GM04503 (cell line): Measurements from ENCODE around the gene COG2.
"Not testable (repeated sequence)": the region's sequence is repeated elsewhere in the genome, so short reads cannot be mapped to it uniquely, and the experiment has no call there.

ENCODE experiments used
- DNase-seq: peaks from one replicate; pipeline ENCODE4 v3.0.0-alpha.2; 2012; ENCODE audit warnings: low read depth

The COG2 gene

DNA sequence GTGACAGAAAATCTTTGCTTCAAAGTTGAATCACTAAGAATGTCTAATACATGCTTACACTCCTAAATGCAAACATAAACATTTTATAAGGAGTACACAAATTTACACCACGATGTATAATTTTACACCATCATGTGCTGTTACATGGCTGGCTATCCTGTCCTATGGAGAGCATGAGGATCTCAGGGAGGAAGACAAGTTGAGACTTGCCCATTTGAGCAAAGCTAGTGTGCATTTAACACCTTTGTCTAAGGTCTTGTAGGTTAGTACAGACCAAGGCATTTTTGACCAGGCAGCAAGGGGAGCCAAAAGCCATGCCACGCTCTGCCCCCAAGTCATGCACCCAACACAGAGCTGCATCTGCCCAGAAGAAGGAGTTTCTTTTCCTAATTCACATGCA is 14.5 kb upstream of the COG2 start:
- no peak for DNase-seq

DNA sequence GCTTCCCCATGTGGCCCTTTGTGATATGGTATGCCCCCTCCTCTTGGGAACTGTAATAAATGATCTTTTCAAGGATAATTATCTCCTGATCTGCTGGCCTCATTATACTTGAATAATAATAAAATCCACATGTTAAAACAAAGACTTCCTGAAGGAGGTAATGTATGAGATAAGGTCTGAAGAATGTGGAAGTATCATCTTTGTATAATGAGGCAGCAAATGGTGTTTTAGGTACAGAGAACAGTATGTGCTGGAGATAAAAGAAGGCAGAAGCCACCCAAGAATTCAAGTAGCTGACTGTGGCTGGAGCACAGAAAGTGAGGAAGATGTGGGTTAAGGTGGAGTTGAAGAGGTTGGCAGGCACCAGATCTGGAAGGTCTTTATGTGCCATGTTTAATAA is 12.8 kb upstream of the COG2 start:
- DNase-seq = no peak

DNA sequence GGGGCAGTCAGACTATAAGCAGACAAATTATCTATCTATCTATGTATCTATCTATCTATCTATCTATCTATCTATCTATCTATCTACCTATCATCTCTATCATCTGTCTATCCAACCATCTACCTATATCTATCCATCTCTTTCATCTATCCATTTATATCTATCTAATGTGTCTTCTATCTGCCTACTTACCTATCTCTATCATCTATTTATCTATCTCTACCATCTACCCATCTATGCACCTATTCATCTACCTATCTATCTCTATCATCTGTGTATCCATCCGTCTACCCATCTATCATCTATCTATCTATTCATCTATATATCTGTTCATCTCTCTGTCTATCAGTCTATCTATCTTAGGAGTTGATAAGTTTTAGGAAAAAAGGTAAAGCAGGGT is 10.8 kb upstream of the COG2 start:
- DNase-seq = no peak

DNA sequence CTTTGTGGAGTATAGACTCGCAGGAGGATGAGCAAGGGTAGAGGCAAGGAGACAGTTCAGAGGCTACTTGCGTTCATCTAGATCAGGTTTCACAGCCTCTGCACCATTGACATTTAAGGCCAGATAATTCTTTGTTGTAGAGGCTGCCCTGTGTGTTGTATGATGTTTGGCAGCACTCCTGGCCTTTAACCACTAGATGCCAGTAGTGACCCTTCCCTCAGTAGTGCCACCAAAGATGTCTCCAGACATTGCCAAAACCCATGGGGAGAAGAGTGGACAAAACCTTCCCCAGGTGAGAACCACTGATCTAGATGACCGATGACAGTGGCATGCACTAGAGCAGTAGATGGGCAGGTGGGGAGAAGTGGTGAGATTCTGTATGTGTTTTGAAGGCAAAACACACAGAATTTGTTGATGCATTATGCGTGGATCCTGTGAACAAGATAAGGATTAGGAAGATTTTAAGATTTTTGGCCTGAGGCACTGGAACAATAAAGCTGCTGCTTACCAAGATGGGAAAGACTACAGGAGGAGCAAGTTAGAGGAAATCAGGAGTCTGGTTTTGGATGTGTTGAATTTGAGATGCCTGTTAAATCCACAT is 9.9 kb upstream of the COG2 start:
- DNase-seq = no peak

DNA sequence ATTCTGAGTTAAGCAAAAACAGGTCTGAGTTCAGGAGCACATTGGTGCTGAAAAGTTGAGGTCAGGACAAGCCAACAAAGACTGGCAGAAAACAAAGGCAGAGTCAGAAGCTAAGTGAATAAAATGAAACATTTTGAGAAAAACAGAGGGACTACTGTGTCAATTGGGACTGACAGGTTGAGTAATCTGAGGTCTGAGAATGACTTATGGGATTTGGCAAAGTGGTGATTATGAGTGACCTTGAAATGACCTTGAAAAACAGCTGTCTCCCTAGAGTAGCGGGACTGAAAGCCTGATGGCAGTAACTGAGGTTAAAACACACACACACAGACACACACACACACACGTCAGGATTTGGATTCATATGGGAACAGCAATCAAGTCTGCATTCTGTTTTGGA is 8.8 kb upstream of the COG2 start:
- no peak for DNase-seq

DNA sequence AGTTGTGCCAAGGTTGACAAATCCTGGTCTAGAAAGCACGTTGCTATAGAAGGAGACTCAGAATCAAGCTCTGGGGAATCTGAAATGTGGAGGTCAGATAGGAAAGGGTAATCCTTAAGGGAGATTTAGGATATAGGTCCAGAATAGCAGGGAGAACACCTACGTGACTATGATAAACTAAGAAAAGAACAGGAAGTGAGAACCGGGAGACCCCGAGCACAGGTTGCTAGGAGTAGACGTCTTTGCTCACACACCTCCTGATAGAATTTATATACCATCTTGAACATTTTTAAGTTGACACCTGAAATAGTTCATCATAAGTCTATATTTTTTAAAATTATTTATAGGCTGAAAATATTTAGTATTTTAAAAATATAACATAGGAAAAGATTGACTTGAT is 7.9 kb upstream of the COG2 start:
- no peak for DNase-seq

DNA sequence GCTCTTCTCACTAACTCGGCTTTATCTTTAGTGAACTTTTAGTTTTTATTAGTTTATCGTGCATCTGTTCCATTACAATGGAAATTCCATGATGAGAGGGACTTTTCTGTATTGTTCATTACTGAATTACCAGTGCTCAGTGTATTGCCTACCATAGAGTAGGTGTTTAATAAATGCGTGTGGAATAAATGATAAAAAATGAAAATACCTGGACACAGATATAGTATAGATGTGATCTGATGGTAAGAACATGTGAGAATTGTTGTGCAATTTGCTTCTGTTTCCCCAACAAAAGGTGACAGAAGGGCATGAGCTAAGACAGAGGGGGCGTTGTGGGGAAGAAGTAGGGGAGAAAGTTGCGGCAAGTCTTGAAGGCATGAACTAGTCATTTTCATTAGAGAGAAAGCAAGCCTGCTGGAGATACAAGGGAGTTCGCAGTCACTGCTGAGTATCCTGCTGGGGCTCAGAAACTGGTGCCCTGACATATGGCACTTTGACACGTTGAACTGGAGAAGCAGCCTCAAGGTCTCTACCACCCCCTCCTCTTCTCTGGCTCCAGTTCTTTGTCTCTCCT is 5.6 kb upstream of the COG2 start:
- DNase-seq = no peak

DNA sequence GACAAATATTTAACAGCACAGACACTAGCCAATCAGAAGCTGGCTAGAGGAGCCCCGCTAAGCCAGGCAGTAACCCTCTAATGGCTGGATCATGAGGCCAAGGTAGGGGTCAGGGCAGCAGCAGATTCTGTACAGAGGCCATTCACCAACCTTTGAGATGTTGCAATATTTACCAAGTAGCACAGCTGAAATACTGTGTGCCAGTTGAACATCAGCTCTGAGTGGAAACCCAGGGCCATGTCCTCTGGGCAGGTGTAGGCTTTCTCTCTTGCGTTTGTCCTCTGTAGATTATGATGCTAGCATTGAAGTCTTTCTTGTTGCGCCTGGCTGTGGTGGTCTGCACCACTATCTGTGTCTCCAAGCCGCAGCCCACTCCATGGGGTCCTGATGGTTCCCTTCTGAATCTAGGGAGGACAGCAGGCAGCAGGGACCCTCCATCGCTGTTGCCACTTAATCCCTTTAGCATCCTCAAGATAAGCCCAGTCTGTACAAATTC is 2.5 kb upstream of the COG2 start:
- DNase-seq = no peak

DNA sequence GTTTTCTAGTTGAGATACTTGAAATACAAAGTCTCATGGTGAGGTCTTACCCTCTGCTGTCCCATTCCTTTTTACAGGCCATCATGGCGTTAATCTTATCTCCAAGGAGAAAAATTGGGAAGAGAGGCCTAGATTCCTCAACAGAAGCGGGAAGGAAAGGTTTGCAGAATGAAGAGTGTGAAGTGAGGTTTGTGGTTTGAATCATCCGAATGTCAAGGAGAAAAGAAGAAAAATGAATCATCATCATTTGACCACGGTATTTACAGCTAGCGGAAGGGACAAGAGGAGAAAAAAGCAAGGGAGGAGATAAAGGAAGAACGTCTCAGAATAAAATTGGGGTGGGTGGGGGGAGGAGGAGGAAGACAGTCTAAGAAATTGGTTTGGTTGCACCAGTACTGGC is 935 bp upstream of the COG2 start:
- DNase-seq = no peak

DNA sequence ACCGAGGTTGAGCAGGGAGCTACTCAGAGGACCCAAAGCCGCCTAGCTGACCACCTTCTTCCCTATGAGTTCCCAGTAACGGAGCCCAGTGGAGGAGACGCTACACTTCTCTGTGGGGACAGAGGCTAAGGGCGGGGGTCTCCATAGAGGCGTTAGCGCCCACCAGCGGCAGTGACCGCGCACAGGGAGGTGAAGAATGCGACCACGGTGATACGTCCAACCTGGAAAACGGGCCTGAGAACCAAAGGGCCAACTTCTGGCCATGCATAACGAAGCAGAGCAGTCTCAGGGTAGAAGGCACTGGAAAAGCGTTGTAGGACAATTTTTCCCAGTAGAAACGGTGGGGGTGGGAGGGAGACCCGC is 400 bp upstream of the COG2 start:
- no peak for DNase-seq

DNA sequence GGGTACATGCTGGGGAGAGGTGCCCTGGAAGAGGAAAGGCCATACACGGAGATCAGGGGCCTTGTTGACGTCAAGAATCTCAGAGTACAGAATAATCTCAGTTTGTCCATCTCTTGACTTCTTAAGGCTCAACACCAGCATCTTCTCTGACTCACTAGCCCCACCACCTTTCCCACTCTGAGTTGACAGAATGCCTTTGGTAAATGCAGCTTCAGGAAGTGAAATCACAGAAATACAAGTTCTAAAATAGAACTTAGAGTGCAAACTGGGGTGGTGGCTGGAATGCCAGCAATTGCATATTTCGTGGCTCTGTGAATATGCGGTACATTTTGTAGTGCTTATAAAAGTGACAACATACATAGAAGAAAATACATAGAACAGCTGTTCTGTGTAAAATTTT is 1.6 kb downstream of the COG2 start:
- no peak for DNase-seq

DNA sequence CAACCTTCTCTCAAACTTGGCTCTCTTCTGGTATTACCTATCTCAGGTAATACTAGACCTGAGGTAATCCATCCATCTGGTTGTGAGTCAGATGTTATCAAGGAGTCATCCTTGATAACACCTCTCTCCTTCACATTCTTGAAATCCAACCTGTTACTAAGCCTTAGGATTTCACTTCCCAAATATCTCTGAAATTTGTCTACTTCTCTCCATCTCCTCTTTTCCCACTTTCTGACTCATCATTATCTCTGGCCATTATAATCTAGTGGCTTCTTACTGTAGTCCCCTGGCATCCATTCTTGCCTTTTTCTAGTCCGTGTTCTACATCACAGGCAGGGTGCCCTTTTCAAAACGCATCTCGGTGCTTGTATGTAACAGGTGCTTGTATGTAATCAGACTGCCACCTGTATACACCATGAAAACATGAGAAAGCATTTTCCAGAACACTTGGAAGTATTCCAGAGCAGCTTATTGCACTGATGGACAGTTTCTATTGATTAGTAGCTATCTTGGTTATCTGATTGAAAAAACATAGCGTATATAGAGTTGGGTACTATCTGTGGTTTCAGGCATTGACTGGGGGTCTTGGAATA is 4.5 kb downstream of the COG2 start:
- DNase-seq = no peak

DNA sequence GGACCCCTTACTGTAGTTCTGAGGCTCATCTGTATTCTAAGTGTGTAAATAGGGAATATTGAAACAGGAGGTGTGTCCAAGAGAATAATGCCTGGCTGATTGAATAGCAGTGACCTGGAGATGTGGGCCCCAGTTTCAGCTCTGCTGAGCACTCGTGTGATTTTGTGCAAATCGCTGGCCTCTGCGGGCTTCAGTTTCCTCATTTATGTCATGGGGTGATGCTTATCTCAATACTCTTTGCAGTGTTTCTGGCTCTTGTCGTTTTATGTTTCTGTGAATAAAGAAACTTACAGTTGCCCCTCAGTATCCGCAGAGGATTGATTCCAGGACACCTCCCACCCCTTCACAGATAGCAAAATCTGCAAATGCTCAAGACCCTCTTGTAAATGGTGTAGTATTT is 5.0 kb downstream of the COG2 start:
- DNase-seq = no peak

DNA sequence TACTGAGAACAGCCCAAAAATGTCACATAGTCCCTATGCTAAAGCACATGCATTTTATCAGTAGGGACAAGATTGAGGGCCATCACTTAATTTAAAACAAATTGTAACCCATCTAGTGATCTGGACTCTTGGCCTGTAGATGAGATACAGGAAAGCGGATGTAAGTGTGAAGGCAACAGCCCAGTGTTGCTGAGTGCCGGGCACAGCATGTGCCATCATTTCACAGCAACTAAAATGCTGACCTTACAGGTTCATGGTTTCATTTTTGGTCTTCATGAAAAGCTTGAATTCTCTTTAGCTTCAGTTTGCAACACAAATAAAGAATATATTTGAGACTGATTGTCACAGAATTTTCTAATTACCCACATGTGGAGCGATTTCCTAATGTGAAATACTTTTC is 5.8 kb downstream of the COG2 start:
- DNase-seq = no peak

DNA sequence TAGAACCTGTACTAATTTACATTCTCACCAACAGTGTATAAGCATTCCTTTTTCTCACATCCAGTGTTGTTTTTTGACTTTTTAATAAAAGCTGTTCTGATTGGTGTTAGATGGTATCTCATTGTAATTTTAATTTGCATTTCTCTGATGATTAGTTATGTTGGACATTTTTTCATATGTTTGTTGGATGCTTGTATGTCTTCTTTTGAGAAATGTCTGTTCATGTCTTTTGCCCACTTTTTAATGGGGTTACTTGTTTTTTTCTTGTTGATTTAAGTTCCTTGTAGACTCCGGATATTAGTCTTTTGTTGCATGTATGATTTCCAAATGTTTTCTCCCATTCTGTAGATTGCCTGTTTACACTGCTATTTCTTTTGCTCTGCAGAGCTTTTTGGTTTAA is 8.0 kb downstream of the COG2 start:
- no peak for DNase-seq

DNA sequence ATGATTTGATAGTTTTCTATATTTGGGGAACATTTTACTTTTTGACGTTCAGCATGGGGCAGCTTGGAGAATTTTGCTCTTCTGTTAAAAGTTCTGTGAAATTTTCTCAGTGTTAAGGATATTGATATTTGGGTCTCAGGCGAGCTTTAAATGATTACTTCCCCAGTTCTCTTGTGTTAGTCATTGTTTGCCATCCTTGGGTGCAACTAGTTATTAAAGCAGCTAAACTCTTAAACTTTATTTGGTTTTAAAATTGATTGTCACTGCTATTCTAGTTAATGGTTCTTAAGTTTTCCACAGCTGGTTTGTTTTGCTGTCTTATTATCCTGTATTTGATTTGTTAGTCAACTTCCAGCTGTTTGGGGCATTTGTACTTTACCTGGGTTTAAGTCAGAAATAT is 9.0 kb downstream of the COG2 start:
- no peak for DNase-seq

DNA sequence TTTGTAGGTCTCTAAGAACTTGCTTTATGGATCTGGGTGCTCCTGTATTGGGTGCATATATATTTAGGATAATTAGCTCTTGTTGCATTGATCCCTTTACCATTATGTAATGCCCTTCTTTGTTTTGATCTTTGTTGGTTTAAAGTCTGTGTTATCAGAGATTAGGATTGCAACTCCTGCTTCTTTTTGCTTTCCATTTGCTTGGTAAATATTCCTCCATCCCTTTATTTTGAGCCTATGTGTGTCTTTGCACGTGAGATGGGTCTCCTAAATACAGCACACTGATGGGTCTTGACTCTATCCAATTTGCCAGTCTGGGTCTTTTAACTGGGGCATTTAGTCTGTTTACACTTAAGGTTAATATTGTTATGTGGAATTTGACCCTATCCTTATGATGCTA is 14.4 kb downstream of the COG2 start:
- DNase-seq = not testable (repeated sequence)

DNA sequence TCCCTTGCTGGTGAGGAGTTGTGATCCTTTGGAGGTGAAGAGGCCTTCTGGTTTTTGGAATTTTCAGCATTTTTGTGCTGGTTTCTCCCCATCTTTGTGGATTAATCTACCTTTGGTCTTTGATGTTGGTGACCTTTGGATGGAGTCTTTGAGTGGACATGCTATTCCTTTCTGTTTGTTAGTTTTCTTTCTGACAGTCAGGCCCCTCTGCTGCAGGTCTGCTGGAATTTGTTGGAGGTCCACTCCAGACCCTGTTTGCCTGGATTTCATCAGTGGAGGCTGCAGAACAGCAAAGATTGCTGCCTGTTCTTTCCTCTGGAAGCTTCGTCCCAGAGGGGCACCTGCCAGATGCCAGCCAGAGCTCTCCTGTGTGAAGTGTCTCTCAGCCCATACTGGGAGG is 15.8 kb downstream of the COG2 start:
- DNase-seq = not testable (repeated sequence)

DNA sequence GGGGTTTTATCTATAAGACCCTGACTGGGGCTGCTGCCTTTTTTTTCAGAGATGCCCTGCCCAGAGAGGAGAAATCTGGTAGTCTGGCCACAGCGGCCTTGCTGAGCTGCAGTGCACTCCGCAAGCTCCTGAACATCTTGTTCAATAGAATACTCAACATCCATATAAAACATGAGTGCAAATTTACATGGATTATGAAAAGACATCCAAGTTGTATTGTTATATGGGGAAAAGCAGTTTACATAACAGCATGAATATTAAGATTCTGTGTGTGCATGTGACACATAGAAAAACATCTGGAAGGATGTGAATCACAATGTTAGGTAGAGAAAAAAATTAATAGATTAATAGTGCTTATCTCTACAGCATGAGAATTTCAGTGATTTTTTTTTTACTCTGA is 16.4 kb downstream of the COG2 start:
- no peak for DNase-seq

DNA sequence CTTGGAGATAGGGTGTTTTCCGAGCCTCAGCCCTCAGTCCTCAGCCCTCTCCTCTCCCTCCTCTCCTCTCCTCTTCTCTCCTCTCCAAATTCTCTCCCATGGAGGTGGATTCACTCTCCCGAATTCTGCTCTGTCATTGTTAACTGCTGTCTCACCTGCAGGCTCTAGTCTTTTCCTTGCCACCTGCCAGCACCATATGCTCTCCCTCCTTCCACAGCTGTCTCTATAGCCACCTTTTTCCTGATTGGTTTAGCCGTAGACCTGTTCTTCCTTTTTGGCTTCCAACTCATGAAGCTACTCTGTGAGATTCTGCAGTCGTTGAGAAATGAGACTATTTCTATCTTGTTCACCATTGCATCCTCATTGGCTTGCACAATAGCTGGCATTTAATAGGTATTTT is 19.7 kb downstream of the COG2 start:
- DNase-seq = no peak

DNA sequence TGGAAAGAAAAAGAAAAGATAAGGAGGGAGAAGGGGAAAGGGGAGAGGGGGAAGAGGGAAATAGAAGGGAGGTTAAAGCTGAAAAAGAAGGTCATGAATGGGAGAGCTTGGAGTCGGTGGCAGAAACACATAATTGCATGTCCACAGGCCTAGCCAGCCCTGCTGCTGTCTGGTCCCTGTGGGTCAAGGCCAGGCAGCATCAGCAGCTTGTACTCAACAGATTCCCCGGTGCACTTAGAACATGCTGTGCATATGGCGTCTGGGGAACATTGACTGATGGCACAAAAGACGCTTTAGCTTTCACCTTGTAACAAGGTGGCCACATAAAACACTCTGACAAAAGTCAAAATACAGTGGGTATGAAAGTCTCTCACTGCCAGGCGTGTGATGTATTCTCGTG is 25.9 kb downstream of the COG2 start:
- DNase-seq = no peak

DNA sequence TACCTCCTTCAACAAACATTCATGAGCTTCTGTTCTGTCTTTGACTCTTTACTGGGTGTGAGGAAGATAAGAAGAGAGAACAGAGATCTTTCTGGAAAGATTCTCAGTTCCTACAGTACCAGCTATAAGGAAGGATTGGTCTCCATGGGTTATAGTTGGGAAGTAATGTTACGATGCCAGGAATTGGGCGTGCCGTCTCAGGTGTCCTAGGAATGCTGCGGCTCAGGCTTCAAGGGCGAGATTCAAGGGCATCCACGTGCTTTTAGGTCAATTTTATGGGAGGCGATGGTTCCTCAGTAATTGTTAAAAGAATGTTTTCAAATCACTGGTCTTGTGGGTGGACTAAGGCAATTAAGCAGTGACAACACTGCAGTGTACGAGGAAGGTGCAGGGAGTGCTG is 27.3 kb downstream of the COG2 start:
- no peak for DNase-seq

DNA sequence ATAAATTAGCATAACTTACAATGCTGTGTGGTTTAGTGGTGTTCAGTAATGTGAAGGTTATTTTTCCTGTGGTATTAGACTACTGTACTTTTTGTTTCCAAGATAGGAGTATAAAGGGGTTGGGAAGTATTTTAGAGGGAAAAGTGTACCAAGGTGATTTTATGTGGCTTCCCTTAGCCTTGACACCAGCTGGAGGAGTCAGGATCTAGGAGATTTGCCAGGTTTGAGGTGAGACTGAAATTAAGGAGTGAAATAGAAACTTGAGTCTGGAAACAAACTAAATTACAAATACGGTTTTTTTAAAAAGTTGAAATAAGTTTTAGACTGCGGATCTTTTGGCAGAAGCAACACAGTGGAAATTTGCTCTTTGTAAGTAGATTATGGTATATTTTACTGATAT is 32.3 kb downstream of the COG2 start:
- no peak for DNase-seq

DNA sequence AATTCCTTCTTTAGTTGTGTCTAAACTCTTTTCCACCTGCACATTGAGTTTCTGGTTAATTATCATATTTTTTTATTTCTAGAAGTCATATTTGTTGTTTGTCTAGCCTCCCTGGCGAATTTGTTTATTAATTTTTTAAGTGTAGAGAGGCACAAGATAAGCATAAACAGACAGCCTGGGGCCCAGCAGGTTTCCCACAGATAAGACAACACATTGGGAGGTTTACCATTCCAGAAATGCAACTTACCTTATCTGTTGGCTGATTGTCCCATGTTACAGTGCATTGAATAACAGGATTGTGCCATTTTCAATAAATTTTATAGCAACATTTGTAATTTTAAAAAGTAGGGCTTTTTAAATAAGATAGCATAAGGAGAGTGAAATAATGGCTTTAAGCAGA is 34.9 kb downstream of the COG2 start:
- no peak for DNase-seq
